Breast epithelium (tissue), 4 donors: Measurements from ENCODE around the gene SORBS2. TPM values are rescaled to one million over a fixed set of nuclear protein-coding genes. Genes with fewer than 3 reads are reported as not detected.
A peak's percentile ranks its signal among the peaks of the same experiment; 100 is the strongest.
"Not testable (repeated sequence)": the region's sequence is repeated elsewhere in the genome, so short reads cannot be mapped to it uniquely, and the experiment has no call there.

Source experiments
- DNase-seq, 2 donors: peaks; one replicate each; pipeline ENCODE4 v3.0.0-alpha.2; 2019; ENCODE audit warnings: low spot score in 2 of 2
- H3K27ac ChIP-seq, 2 donors: fragments of 200-600 bp; sonication (generic) in 1 of 2; one replicate each; pipeline ENCODE4 v1.5.1; 2016 to 2019; ENCODE audit warnings: mild to moderate bottlenecking in 1 of 2
- H3K27me3 ChIP-seq, 2 donors: fragments of 200-600 bp; sonication (generic) in 1 of 2; one replicate each; pipeline versions ENCODE4 v1.5.1 to v1.6.0; 2017 to 2019; ENCODE audit warnings: control low read depth in 1 of 2, mild to moderate bottlenecking in 1 of 2
- H3K36me3 ChIP-seq: fragments of 200-600 bp; one replicate; pipeline ENCODE4 v1.5.1; 2019
- H3K4me1 ChIP-seq, 2 donors: fragments of 200-600 bp; sonication (generic); one replicate each; pipeline ENCODE4 v1.5.1; 2016 to 2019; ENCODE audit warnings: control low read depth in 1 of 2
- H3K4me3 ChIP-seq, 3 donors: fragments of 200-600 bp; sonication (generic); 1 replicate in 2 of 3; 2 replicates in 1 of 3; pipeline ENCODE4 v1.5.1; 2016 to 2019; ENCODE audit warnings: mild to moderate bottlenecking in 3 of 3, moderate library complexity in 2 of 3
- H3K9me3 ChIP-seq, 2 donors: fragments of 200-600 bp; sonication (generic) in 1 of 2; one replicate each; pipeline ENCODE4 v1.5.1; 2016 to 2019; ENCODE audit warnings: control low read depth in 1 of 2
- POLR2A ChIP-seq: fragments of 450-650 bp; IDR thresholded peaks from one replicate; pipeline ENCODE4 v1.6.1; 2016; ENCODE audit warnings: antibody characterized with exemption, mild to moderate bottlenecking, moderate library complexity
- POLR2AphosphoS5 ChIP-seq, 3 donors: sonication (generic); formaldehyde crosslinking; IDR thresholded peaks; one replicate each; pipeline ENCODE4 v1.6.1; 2017; ENCODE audit warnings: antibody characterized with exemption in 3 of 3
- intact Hi-C: fragments of 100-400 bp; cut with DNase I; formaldehyde crosslinking; loops from one replicate; pipeline ENCODE4 v1.15.1; 2023; ENCODE audit warnings: low total_unique reads
- total RNA-seq, 3 donors: library from RNA; depleted of rRNA; stranded (reverse); fragments of >200 nt; gene quantifications; one replicate each; pipeline ENCODE4 v1.1.0, GENCODE V29; 2016
- TF ChIP-seq, protein P1 (sequence below), 3 donors: fragments of 450-650 bp; IDR thresholded peaks; one replicate each; pipeline ENCODE4 v1.5.1; 2016 to 2017; ENCODE audit warnings: antibody characterized with exemption in 3 of 3, mild to moderate bottlenecking in 3 of 3, moderate library complexity in 3 of 3

Gene SORBS2
- total RNA-seq, 3 donors from 2014 or later: 21.8 to 132 (median 105) TPM

DNA sequence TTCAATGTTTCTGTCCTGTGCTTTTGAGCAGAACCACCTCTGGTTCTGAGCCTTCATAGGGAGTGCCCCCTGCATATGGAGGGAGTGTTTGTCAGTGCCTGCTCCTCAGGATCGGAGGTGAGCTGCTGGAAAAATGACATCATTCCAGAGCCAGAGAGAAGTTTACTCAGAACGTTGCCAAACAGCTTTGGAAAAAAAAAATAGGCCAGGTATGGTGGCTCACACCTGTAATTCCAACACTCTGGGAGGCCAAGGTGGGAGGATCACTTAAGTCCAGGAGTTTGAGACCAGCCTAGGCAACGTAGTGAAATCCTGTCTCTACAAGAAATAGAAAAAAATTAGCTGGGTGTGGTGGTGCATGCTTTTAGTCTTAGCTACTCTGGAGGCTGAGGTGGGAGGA lies 249.5 kb downstream of the SORBS2 start:
- intact Hi-C loops: no loop called here
- no peaks in the 10 kb centered on the region for H3K9me3 ChIP-seq
- no peaks in the 10 kb centered on the region for H3K36me3 ChIP-seq
- TF ChIP-seq POLR2AphosphoS5 (IDR thresholded peaks at IDR 0.05) (no peak), POLR2A (no peak)
- TF ChIP-seq, protein P1, sequence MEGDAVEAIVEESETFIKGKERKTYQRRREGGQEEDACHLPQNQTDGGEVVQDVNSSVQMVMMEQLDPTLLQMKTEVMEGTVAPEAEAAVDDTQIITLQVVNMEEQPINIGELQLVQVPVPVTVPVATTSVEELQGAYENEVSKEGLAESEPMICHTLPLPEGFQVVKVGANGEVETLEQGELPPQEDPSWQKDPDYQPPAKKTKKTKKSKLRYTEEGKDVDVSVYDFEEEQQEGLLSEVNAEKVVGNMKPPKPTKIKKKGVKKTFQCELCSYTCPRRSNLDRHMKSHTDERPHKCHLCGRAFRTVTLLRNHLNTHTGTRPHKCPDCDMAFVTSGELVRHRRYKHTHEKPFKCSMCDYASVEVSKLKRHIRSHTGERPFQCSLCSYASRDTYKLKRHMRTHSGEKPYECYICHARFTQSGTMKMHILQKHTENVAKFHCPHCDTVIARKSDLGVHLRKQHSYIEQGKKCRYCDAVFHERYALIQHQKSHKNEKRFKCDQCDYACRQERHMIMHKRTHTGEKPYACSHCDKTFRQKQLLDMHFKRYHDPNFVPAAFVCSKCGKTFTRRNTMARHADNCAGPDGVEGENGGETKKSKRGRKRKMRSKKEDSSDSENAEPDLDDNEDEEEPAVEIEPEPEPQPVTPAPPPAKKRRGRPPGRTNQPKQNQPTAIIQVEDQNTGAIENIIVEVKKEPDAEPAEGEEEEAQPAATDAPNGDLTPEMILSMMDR (IDR thresholded peaks at IDR 0.05): no peak
- H3K4me1 ChIP-seq: no peaks in the 10 kb centered on the region
- DNase-seq: no peak
- no peak overlapping the region for H3K4me3 ChIP-seq
- no peaks in the 10 kb centered on the region for H3K27me3 ChIP-seq
- no peak overlapping the region for H3K27ac ChIP-seq

DNA sequence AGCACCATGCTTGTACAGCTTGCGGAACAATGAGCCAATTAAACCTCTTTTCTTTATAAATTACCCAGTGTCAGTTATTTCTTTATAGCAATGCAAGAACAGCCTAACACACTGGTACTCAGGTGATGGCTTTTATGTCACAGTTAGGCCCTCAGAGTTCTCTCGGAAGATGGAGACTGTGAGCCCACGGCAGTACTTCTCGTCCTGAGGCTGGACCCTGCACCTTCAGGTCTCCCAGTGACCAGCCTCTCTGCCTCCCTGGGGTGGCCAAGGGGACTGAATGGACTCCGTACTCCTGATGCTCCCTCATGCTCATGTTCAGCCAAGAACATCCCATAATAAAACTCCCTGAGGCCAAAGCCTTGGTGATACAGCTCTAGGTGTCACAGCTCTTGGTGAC lies 251.7 kb downstream of the SORBS2 start:
- no peak for TF ChIP-seq POLR2AphosphoS5 (IDR thresholded peaks at IDR 0.05)
- TF ChIP-seq, protein P1 (IDR thresholded peaks at IDR 0.05): no peak
- no peak for TF ChIP-seq POLR2A
- no peak for DNase-seq
- Histone ChIP-seq H3K9me3 (no peaks in the 10 kb centered on the region), H3K36me3 (no peaks in the 10 kb centered on the region), H3K27me3 (no peaks in the 10 kb centered on the region), H3K4me3 (no peak overlapping the region), H3K27ac (peak overlapping the region in 1 of 2 donors; percentile 26), H3K4me1 (no peaks in the 10 kb centered on the region)
- intact Hi-C loops: no loop called here

DNA sequence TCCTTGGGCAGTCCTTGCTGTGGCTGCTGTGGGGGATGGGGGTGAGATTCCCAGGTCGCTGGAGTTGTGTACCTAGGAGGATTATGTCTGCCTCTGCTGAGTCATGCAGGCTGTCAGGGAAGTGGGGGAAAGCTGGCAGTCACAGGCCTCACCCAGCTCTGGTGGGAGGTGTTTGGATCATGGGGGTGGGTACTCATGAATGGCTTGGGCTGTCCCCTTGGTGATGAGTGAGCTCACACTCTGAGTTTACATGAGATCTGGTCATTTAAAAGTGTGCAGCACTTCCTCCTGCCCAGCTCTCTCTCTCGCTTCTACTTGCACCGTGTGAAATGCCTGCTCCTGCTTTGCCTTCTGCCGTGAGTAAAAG lies 252.1 kb downstream of the SORBS2 start:
- H3K27me3 ChIP-seq: no peaks in the 10 kb centered on the region
- H3K36me3 ChIP-seq: no peaks in the 10 kb centered on the region
- H3K9me3 ChIP-seq: no peaks in the 10 kb centered on the region
- intact Hi-C loops: no loop called here
- TF ChIP-seq, protein P1 (IDR thresholded peaks at IDR 0.05): no peak
- TF ChIP-seq POLR2AphosphoS5 (IDR thresholded peaks at IDR 0.05) (no peak), POLR2A (no peak)
- peak overlapping the region in 1 of 2 donors; percentile 26 for H3K27ac ChIP-seq
- H3K4me1 ChIP-seq: no peaks in the 10 kb centered on the region
- DNase-seq: peak; percentile 39 to 79
- no peak overlapping the region for H3K4me3 ChIP-seq

DNA sequence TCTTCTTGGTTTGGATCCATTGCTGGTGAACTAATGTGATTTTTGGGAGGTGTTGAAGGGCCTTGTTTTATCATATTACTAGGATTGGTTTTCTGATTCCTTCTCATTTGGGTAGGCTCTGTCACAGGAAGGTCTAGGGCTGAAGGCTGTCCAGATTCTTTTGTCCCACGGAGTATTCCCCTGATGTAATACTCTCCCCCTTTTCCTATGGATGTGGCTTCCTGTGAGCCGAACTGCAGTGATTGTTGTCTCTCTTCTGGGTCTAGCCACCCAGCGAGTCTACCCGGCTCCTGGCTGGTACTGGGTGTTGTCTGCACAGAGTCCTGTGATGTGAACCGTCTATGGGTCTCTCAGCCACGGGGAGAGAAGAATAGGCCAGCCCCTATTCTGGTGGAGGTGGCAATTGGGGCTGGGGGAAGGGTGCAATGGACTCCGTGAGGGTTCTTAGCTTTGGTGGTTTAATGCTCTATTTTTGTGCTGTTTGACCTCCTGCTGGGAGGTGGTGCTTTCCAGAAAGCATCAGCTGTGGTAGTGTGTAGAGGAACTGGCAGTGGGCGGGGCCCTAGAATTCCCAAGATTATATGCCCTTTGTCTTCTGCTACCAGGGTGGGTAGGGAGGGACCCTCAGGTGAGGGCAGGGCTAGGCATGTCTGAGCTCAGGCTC lies 252.6 kb downstream of the SORBS2 start:
- DNase-seq, intact Hi-C loops, H3K27me3 ChIP-seq, H3K4me3 ChIP-seq, H3K4me1 ChIP-seq, H3K9me3 ChIP-seq, H3K36me3 ChIP-seq: not testable (repeated sequence)
- peak overlapping the region in 1 of 2 donors; percentile 26 for H3K27ac ChIP-seq

DNA sequence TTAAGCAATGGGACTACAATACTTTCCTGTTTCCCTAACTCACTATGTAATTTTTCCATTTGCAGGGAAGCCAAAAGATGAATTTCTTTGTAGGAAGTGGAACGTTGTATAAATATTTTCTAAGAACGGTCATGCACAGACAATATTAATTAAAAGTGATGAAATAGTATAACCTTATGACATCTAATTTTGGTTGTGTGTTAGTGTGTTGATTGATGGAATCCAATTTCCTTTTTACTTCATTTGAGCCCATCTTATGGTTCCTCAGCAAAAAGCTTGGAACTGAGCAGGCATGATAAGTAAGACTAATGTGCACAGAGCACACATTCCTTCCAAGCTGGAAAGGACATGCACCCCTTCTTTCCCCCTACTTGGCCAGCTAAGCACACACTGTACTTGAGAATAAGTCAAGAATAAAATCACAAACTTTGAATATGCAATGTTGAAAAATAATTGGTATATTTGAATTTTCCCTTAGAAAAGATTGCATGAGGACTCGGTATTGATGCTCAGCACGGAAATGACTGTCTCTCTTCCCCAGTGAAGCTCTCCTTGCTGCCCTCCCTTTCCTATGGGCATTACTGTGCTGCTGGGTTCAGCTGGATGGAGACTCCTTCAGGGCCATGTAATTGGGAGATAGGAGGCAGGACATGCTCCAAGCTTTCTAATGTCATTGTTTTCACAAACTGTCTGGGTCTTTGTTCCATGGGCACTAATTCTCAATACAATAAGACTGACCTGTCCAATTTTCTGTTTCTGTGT lies 257.4 kb downstream of the SORBS2 start:
- no peaks in the 10 kb centered on the region for H3K4me1 ChIP-seq
- H3K27me3 ChIP-seq: no peaks in the 10 kb centered on the region
- no peaks in the 10 kb centered on the region for H3K36me3 ChIP-seq
- no peaks in the 10 kb centered on the region for H3K9me3 ChIP-seq
- H3K27ac ChIP-seq: peak overlapping the region; percentile 54 to 62
- no peak overlapping the region for H3K4me3 ChIP-seq
- intact Hi-C loops: no loop called here
- TF ChIP-seq, protein P1 (IDR thresholded peaks at IDR 0.05): no peak
- TF ChIP-seq POLR2A: no peak
- no peak for TF ChIP-seq POLR2AphosphoS5 (IDR thresholded peaks at IDR 0.05)
- no peak for DNase-seq
